GM12892 (cell line): ENCODE results near the gene STEAP3.
A peak's percentile ranks its signal among the peaks of the same experiment; 100 is the strongest.

ENCODE experiments used
- DNase-seq: peaks from one replicate; pipeline ENCODE4 v3.0.0; 2011; ENCODE audit not compliant: insufficient read length
- FAIRE-seq: peaks from 2 replicates; lab custom pipeline; 2011; peaks lifted over from hg19 to GRCh38; lab: Jason Lieb, UNC
- POLR2A ChIP-seq: IDR thresholded peaks from 2 replicates; pipeline ENCODE4 v1.6.1; 2011; ENCODE audit warnings: low read depth, low read length, control low read depth
- POLR2AphosphoS5 ChIP-seq: IDR thresholded peaks from 2 replicates; pipeline ENCODE4 v1.6.1; 2011; ENCODE audit warnings: low read depth, low read length, control low read depth
- TAF1 ChIP-seq: IDR thresholded peaks from 2 replicates; pipeline ENCODE4 v1.6.1; 2011; ENCODE audit warnings: low read depth, mild to moderate bottlenecking, control low read depth, low read length, borderline replicate concordance

STEAP3 gene

GRCh38 chr2:119202610-119203310 is 20.9 kb upstream of the STEAP3 start:
- no peak for DNase-seq
- TF ChIP-seq TAF1 (no peak), POLR2A (no peak), POLR2AphosphoS5 (no peak)
- no peak for FAIRE-seq

- no peak for TF ChIP-seq POLR2A
- TF ChIP-seq POLR2AphosphoS5: no peak
- TF ChIP-seq TAF1: no peak
- no peak for DNase-seq
- no peak for FAIRE-seq
These were observed 19.1 kb upstream of the STEAP3 start for GRCh38 chr2:119204525-119204924.

GRCh38 chr2:119205001-119205706 is 18.5 kb upstream of the STEAP3 start:
- TF ChIP-seq TAF1 (no peak), POLR2A (no peak), POLR2AphosphoS5 (no peak)
- FAIRE-seq: no peak
- no peak for DNase-seq

GRCh38 chr2:119206201-119206600 is 17.4 kb upstream of the STEAP3 start:
- FAIRE-seq (no peak), DNase-seq (no peak)
- TF ChIP-seq POLR2AphosphoS5 (no peak), POLR2A (no peak), TAF1 (no peak)

- no peak for FAIRE-seq
- no peak for TF ChIP-seq POLR2AphosphoS5
- no peak for TF ChIP-seq TAF1
- TF ChIP-seq POLR2A: no peak
- no peak for DNase-seq
These were observed 16.2 kb upstream of the STEAP3 start for GRCh38 chr2:119207447-119207846.

- TF ChIP-seq POLR2AphosphoS5: no peak
- no peak for TF ChIP-seq POLR2A
- TF ChIP-seq TAF1: no peak
- FAIRE-seq: no peak
- DNase-seq: no peak
These were observed 14.8 kb upstream of the STEAP3 start for GRCh38 chr2:119208791-119209203.

GRCh38 chr2:119212139-119212800 is 11.4 kb upstream of the STEAP3 start:
- no peak for FAIRE-seq
- DNase-seq: no peak
- TF ChIP-seq POLR2AphosphoS5: no peak
- no peak for TF ChIP-seq POLR2A
- no peak for TF ChIP-seq TAF1

GRCh38 chr2:119214453-119215037 is 9.1 kb upstream of the STEAP3 start:
- DNase-seq: no peak
- no peak for FAIRE-seq
- TF ChIP-seq POLR2A (no peak), TAF1 (no peak), POLR2AphosphoS5 (no peak)

GRCh38 chr2:119216994-119217393 is 6.6 kb upstream of the STEAP3 start:
- FAIRE-seq (no peak), DNase-seq (no peak)
- TF ChIP-seq POLR2AphosphoS5: no peak

- FAIRE-seq: peak; percentile 63
- TF ChIP-seq POLR2A (no peak), TAF1 (no peak), POLR2AphosphoS5 (no peak)
- no peak for DNase-seq
These were observed 5.1 kb upstream of the STEAP3 start for GRCh38 chr2:119218478-119219064.

GRCh38 chr2:119219873-119220272 is 3.8 kb upstream of the STEAP3 start:
- DNase-seq: no peak
- FAIRE-seq: no peak
- no peak for TF ChIP-seq POLR2A
- TF ChIP-seq TAF1: no peak
- no peak for TF ChIP-seq POLR2AphosphoS5
